Hepatocyte (in vitro differentiated cells): ENCODE results near the gene ATP13A3.

Experiments used
- CTCF ChIP-seq: fragments of 200-600 bp; sonication (generic); IDR thresholded peaks from 2 replicates; pipeline ENCODE4 v1.5.1; 2016; ENCODE audit warnings: antibody characterized with exemption, mild to moderate bottlenecking; ENCODE audit not compliant: poor library complexity
- EZH2 ChIP-seq: fragments of 200-600 bp; sonication (generic); IDR thresholded peaks from 2 replicates; pipeline ENCODE4 v1.6.1; 2016; ENCODE audit warnings: antibody characterized with exemption, mild to moderate bottlenecking, borderline replicate concordance

DNA sequence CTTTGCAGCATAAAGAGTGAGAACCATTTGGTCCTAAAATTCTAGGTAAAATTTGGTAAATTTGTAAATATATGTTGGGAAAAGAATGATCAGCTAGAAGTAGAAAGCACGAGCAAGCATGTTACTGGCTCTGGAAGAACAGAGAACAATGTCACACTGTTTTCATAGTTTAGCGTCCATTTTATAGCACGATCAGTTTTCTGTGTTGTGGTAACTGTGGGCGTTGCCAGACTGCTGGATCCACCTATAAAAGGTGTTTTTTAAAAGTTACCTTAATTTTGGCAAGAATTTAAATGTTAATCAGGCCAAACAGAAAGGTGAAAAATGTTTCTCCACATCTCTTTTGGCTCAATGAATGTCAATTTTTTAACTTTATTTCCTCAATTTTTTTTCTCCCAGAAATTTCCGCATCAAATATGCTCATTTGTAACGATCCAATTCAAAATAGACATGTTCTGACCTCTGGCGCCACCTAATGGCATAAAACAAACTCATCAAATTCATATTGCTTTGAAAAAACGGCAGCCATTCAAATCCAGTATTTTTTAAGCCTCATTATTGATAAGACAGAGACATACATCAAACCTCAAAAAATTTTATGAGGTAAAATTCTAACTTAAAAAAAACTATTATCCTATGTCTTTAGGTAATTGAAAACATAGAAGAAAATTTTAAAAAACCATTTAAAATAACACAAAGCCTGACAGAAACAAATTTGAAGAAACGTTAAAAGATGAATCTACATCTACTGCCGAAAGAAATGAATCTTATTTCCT is 82.2 kb downstream of the ATP13A3 start:
- peak; percentile 82 for TF ChIP-seq CTCF
- no peak for TF ChIP-seq EZH2
